HEK293 (cell line): Measurements from ENCODE around the gene C3orf33.
A peak's percentile ranks its signal among the peaks of the same experiment; 100 is the strongest.

ENCODE experiments used
- CTCF ChIA-PET: fragments of 350-600 bp; formaldehyde crosslinking; extraction: SDS; loops from one replicate; lab custom pipeline; 2021; ENCODE audit warnings: antibody characterized with exemption; lab: Yijun Ruan, JAX
- POLR2A ChIA-PET: fragments of 300-600 bp; formaldehyde crosslinking; extraction: SDS; loops from one replicate; lab custom pipeline; 2020; ENCODE audit warnings: antibody characterized with exemption, inconsistent platforms; lab: Yijun Ruan, JAX
- H3K27ac ChIP-seq: fragments of 200-500 bp; sonication (Bioruptor generic); 2 replicates; pipeline ENCODE4 v1.5.1; 2014; ENCODE audit warnings: low read depth, low read length, control low read depth, inconsistent platforms; ENCODE audit errors: extremely low read depth
- H3K36me3 ChIP-seq, 2 experiments: fragments of 200-500 bp in 1 of 2; sonication (Bioruptor generic) in 1 of 2; 1 replicate in 1 of 2; 2 replicates in 1 of 2; pipeline ENCODE4 v1.5.1; 2014 to 2017; ENCODE audit warnings: inconsistent platforms in 2 of 2, low read length in 2 of 2; ENCODE audit not compliant: control insufficient read depth in 2 of 2, insufficient read depth in 1 of 2
- H3K4me1 ChIP-seq: fragments of 200-500 bp; sonication (Bioruptor generic); 2 replicates; pipeline ENCODE4 v1.5.1; 2014; ENCODE audit warnings: mild to moderate bottlenecking, low read length, inconsistent platforms; ENCODE audit not compliant: control insufficient read depth, insufficient read depth
- H3K4me3 ChIP-seq: 2 replicates; pipeline ENCODE4 v1.5.1; 2011; ENCODE audit warnings: low read depth, mild to moderate bottlenecking, control low read depth, low read length, moderate library complexity
- H3K9me3 ChIP-seq: fragments of 200-500 bp; sonication (Bioruptor generic); 2 replicates; pipeline ENCODE4 v1.5.1; 2014; ENCODE audit warnings: low read depth, low read length, inconsistent platforms; ENCODE audit not compliant: control insufficient read depth, insufficient read depth
- MZF1 ChIP-seq: fragments of 450-650 bp; formaldehyde crosslinking; IDR thresholded peaks from 2 replicates; pipeline ENCODE4 v1.5.1; 2017; ENCODE audit warnings: missing biosample characterization, missing genetic modification characterization, borderline replicate concordance
- WT1 ChIP-seq: fragments of 450-650 bp; formaldehyde crosslinking; IDR thresholded peaks from 2 replicates; pipeline ENCODE4 v1.5.1; 2016; ENCODE audit warnings: missing biosample characterization, missing genetic modification characterization
- ZNF138 ChIP-seq: fragments of 450-650 bp; formaldehyde crosslinking; IDR thresholded peaks from 2 replicates; pipeline ENCODE4 v1.5.1; 2016; ENCODE audit warnings: missing biosample characterization, missing genetic modification characterization, borderline replicate concordance
- ZNF140 ChIP-seq: fragments of 450-650 bp; formaldehyde crosslinking; IDR thresholded peaks from 2 replicates; pipeline ENCODE4 v1.5.1; 2016; ENCODE audit warnings: missing biosample characterization, missing genetic modification characterization
- ZNF146 ChIP-seq: fragments of 450-650 bp; formaldehyde crosslinking; IDR thresholded peaks from 2 replicates; pipeline ENCODE4 v1.5.1; 2016; ENCODE audit warnings: missing biosample characterization, missing genetic modification characterization
- ZNF184 ChIP-seq: fragments of 450-650 bp; IDR thresholded peaks from 2 replicates; pipeline ENCODE4 v1.5.1; 2018; ENCODE audit warnings: missing biosample characterization, mild to moderate bottlenecking, missing genetic modification characterization
- ZNF292 ChIP-seq: fragments of 450-650 bp; formaldehyde crosslinking; IDR thresholded peaks from 2 replicates; pipeline ENCODE4 v1.5.1; 2016; ENCODE audit warnings: low read depth, missing biosample characterization, missing genetic modification characterization, borderline replicate concordance
- ZNF600 ChIP-seq: fragments of 450-650 bp; formaldehyde crosslinking; IDR thresholded peaks from 2 replicates; pipeline ENCODE4 v1.5.1; 2016; ENCODE audit warnings: missing biosample characterization, missing genetic modification characterization
- ZNF670 ChIP-seq: fragments of 450-650 bp; formaldehyde crosslinking; IDR thresholded peaks from 2 replicates; pipeline ENCODE4 v1.5.1; 2016; ENCODE audit warnings: missing biosample characterization, missing genetic modification characterization, low read depth
- ZXDB ChIP-seq: fragments of 450-650 bp; formaldehyde crosslinking; IDR thresholded peaks from 2 replicates; pipeline ENCODE4 v1.5.1; 2016; ENCODE audit warnings: missing biosample characterization, missing genetic modification characterization
- TF ChIP-seq, protein P1 (sequence below): fragments of 450-650 bp; formaldehyde crosslinking; IDR thresholded peaks from 2 replicates; pipeline ENCODE4 v1.5.1; 2017; ENCODE audit warnings: missing biosample characterization, missing genetic modification characterization
- TF ChIP-seq, protein P2 (sequence below): fragments of 450-650 bp; formaldehyde crosslinking; IDR thresholded peaks from 2 replicates; pipeline ENCODE4 v1.5.1; 2017; ENCODE audit warnings: missing biosample characterization, missing genetic modification characterization
- TF ChIP-seq, protein P3 (sequence below): fragments of 450-650 bp; formaldehyde crosslinking; IDR thresholded peaks from 2 replicates; pipeline ENCODE4 v1.5.1; 2016; ENCODE audit warnings: missing biosample characterization, missing genetic modification characterization
- TF ChIP-seq, protein P4 (sequence below): IDR thresholded peaks from 2 replicates; pipeline ENCODE4 v1.6.1; 2011; ENCODE audit warnings: mild to moderate bottlenecking, low read depth, low read length, borderline replicate concordance

Gene C3orf33

DNA sequence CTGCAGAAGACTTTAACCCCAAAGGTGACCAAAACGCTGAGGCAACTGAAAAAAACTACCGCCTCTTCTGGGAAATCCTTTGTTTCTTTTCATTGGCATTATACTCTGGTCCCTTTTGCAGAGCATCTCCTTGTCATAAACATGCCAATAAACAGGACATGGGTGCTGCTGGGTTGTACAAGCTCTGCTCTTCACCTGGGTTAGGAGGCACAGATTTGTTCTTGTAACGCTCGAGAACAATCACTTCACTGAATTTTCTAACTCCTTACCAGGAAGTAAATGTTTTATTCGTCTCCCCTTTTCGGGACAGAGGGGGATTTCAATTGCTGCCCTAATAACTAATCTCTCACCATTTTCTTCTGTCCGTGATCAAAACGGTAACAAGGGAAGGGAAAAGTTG is 62.5 kb downstream of the C3orf33 start:
- no peaks in the 10 kb centered on the region for H3K36me3 ChIP-seq
- ChIA-PET CTCF (no interaction called here), POLR2A (interaction anchor here (1.0 kb wide), 1 partner anchor 102 kb away, joined by 4 read pairs; no protein-coding TSS in a partner anchor)
- peak overlapping the region; percentile 94 for H3K4me3 ChIP-seq
- no peak for TF ChIP-seq ZNF140
- TF ChIP-seq ZNF600: 0 out of 2 replicates have a peak, but pooled peaks have one; percentile 1
- H3K9me3 ChIP-seq: no peaks in the 10 kb centered on the region
- peaks cover 16% of the 10 kb centered on the region for H3K4me1 ChIP-seq
- no peak overlapping the region for H3K27ac ChIP-seq

DNA sequence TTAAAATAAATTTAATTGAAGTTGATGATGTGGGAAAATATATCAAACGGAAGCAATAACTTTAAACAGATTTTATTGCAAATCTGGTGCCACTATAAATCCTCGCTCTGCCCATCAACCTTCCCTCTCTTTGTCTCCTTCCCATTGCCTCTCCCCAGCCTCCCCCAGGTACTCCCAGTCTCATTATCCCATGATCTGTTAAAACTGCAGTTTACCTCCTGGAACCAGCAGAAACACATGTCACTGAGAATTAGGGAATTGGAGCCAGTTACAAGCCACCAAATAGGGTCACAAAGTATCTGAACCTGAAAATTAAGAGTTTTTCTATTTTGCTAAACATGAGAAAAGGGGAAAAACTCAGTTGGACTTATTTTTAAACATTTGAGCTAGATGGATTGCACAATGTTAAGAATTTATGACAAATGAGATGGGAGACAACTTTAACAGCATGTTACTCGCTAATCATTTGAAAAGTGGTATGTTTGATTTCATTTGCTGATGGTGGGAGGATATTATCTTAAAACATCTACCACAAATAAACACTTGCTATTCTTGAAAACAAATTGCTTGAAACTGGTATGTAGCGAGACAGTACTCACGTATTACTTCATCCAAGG is 63.6 kb downstream of the C3orf33 start:
- no peaks in the 10 kb centered on the region for H3K36me3 ChIP-seq
- no peak overlapping the region for H3K4me3 ChIP-seq
- TF ChIP-seq, protein P1, sequence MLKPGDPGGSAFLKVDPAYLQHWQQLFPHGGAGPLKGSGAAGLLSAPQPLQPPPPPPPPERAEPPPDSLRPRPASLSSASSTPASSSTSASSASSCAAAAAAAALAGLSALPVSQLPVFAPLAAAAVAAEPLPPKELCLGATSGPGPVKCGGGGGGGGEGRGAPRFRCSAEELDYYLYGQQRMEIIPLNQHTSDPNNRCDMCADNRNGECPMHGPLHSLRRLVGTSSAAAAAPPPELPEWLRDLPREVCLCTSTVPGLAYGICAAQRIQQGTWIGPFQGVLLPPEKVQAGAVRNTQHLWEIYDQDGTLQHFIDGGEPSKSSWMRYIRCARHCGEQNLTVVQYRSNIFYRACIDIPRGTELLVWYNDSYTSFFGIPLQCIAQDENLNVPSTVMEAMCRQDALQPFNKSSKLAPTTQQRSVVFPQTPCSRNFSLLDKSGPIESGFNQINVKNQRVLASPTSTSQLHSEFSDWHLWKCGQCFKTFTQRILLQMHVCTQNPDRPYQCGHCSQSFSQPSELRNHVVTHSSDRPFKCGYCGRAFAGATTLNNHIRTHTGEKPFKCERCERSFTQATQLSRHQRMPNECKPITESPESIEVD (tag by site-specific recombination): peak; percentile 90
- TF ChIP-seq ZNF138 (tag by site-specific recombination): no peak
- TF ChIP-seq MZF1 (tag by site-specific recombination): no peak
- TF ChIP-seq ZNF146 (tag by site-specific recombination): no peak
- peak; percentile 68 for TF ChIP-seq WT1
- TF ChIP-seq, protein P2, sequence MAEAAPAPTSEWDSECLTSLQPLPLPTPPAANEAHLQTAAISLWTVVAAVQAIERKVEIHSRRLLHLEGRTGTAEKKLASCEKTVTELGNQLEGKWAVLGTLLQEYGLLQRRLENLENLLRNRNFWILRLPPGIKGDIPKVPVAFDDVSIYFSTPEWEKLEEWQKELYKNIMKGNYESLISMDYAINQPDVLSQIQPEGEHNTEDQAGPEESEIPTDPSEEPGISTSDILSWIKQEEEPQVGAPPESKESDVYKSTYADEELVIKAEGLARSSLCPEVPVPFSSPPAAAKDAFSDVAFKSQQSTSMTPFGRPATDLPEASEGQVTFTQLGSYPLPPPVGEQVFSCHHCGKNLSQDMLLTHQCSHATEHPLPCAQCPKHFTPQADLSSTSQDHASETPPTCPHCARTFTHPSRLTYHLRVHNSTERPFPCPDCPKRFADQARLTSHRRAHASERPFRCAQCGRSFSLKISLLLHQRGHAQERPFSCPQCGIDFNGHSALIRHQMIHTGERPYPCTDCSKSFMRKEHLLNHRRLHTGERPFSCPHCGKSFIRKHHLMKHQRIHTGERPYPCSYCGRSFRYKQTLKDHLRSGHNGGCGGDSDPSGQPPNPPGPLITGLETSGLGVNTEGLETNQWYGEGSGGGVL (tag by site-specific recombination): peak; percentile 49
- TF ChIP-seq ZNF292 (tag by site-specific recombination): no peak
- CTCF ChIA-PET: interaction anchor here (0.6 kb wide), 1 partner anchor 128 kb away, joined by 7 read pairs; no protein-coding TSS in a partner anchor
- peaks cover 6% of the 10 kb centered on the region; the same call in 1 of the 2 replicates for H3K4me1 ChIP-seq
- POLR2A ChIA-PET: no interaction called here
- H3K27ac ChIP-seq: no peak overlapping the region
- no peaks in the 10 kb centered on the region for H3K9me3 ChIP-seq

DNA sequence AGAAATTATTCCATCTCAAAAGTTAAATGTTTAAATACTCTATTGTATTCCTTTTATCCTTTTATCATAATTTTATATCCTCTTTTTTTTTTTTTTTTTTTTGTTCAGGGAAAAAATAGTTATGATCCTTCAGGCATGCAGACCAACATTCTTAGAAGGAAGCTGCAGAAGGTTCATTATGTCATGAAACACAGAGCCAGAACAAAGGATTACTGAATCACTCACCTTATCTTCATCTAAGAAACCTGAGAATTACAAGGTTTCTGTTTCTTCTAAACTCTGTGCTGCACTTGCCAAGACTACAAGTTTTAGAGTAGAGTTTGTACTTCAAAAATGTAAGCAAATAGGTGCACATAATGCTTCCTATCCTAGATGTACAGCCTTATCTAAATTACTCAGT is 64.5 kb downstream of the C3orf33 start:
- CTCF ChIA-PET: no interaction called here
- H3K27ac ChIP-seq: no peak overlapping the region

DNA sequence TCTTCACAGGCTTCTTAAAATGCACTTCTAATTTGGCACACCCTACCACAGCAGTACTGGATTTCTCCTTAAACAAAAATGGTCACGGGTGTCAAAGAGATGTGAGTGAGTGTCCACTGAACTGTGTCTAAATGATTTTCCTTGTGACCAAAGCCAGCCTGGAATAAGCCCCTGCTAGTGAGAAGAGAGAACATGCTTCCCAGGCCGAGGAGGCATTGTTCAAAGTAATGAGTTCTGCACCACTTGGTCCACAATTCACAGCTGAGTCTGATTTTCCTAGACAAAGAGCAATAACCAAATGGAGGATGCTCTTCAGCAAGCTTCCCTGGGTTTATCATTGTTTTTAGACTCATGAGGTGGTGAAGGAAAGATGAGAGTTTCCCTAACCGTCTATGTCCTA is 65.0 kb downstream of the C3orf33 start:
- ChIA-PET POLR2A (no interaction called here), CTCF (no interaction called here)
- Histone ChIP-seq H3K36me3 (no peaks in the 10 kb centered on the region), H3K4me1 (peaks cover 2% of the 10 kb centered on the region; the same call in 1 of the 2 replicates), H3K9me3 (no peaks in the 10 kb centered on the region), H3K27ac (no peak overlapping the region), H3K4me3 (no peak overlapping the region)
- TF ChIP-seq ZNF670 (no peak), ZXDB (no peak)
- TF ChIP-seq, protein P3, sequence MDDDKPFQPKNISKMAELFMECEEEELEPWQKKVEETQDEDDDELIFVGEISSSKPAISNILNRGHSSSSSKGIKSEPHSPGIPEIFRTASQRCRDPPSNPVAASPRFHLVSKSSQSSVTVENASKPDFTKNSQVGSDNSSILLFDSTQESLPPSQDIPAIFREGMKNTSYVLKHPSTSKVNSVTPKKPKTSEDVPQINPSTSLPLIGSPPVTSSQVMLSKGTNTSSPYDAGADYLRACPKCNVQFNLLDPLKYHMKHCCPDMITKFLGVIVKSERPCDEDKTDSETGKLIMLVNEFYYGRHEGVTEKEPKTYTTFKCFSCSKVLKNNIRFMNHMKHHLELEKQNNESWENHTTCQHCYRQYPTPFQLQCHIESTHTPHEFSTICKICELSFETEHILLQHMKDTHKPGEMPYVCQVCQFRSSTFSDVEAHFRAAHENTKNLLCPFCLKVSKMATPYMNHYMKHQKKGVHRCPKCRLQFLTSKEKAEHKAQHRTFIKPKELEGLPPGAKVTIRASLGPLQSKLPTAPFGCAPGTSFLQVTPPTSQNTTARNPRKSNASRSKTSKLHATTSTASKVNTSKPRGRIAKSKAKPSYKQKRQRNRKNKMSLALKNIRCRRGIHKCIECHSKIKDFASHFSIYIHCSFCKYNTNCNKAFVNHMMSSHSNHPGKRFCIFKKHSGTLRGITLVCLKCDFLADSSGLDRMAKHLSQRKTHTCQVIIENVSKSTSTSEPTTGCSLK: no peak
- TF ChIP-seq, protein P4, sequence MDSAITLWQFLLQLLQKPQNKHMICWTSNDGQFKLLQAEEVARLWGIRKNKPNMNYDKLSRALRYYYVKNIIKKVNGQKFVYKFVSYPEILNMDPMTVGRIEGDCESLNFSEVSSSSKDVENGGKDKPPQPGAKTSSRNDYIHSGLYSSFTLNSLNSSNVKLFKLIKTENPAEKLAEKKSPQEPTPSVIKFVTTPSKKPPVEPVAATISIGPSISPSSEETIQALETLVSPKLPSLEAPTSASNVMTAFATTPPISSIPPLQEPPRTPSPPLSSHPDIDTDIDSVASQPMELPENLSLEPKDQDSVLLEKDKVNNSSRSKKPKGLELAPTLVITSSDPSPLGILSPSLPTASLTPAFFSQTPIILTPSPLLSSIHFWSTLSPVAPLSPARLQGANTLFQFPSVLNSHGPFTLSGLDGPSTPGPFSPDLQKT: no peak
- TF ChIP-seq, protein P1 (tag by site-specific recombination): no peak

More for the DNA sequence above, 64.5 kb downstream of the C3orf33 start:
- peaks cover 4% of the 10 kb centered on the region; the same call in 1 of the 2 replicates for H3K4me1 ChIP-seq
- no peaks in the 10 kb centered on the region for H3K9me3 ChIP-seq
- TF ChIP-seq ZNF600 (peak; percentile 66; the same call in 1 of the 2 replicates), ZNF184 (tag by site-specific recombination) (no peak)
- TF ChIP-seq, protein P1 (tag by site-specific recombination): peak; percentile 43; the same call in 1 of the 2 replicates
- H3K36me3 ChIP-seq: no peaks in the 10 kb centered on the region
- POLR2A ChIA-PET: no interaction called here
- no peak overlapping the region for H3K4me3 ChIP-seq
